Measurements from ENCODE around the gene NUDC. TPM values are rescaled to one million over a fixed set of nuclear protein-coding genes. Genes with fewer than 3 reads are reported as not detected.

NUDC gene
- total and polyA plus RNA-seq, 2 of the 13 experiments (the other 11 are each of a cell fraction or from before 2014, with no cell fraction given), result 34.7 to 104 TPM

- TF ChIP-seq, protein P1, sequence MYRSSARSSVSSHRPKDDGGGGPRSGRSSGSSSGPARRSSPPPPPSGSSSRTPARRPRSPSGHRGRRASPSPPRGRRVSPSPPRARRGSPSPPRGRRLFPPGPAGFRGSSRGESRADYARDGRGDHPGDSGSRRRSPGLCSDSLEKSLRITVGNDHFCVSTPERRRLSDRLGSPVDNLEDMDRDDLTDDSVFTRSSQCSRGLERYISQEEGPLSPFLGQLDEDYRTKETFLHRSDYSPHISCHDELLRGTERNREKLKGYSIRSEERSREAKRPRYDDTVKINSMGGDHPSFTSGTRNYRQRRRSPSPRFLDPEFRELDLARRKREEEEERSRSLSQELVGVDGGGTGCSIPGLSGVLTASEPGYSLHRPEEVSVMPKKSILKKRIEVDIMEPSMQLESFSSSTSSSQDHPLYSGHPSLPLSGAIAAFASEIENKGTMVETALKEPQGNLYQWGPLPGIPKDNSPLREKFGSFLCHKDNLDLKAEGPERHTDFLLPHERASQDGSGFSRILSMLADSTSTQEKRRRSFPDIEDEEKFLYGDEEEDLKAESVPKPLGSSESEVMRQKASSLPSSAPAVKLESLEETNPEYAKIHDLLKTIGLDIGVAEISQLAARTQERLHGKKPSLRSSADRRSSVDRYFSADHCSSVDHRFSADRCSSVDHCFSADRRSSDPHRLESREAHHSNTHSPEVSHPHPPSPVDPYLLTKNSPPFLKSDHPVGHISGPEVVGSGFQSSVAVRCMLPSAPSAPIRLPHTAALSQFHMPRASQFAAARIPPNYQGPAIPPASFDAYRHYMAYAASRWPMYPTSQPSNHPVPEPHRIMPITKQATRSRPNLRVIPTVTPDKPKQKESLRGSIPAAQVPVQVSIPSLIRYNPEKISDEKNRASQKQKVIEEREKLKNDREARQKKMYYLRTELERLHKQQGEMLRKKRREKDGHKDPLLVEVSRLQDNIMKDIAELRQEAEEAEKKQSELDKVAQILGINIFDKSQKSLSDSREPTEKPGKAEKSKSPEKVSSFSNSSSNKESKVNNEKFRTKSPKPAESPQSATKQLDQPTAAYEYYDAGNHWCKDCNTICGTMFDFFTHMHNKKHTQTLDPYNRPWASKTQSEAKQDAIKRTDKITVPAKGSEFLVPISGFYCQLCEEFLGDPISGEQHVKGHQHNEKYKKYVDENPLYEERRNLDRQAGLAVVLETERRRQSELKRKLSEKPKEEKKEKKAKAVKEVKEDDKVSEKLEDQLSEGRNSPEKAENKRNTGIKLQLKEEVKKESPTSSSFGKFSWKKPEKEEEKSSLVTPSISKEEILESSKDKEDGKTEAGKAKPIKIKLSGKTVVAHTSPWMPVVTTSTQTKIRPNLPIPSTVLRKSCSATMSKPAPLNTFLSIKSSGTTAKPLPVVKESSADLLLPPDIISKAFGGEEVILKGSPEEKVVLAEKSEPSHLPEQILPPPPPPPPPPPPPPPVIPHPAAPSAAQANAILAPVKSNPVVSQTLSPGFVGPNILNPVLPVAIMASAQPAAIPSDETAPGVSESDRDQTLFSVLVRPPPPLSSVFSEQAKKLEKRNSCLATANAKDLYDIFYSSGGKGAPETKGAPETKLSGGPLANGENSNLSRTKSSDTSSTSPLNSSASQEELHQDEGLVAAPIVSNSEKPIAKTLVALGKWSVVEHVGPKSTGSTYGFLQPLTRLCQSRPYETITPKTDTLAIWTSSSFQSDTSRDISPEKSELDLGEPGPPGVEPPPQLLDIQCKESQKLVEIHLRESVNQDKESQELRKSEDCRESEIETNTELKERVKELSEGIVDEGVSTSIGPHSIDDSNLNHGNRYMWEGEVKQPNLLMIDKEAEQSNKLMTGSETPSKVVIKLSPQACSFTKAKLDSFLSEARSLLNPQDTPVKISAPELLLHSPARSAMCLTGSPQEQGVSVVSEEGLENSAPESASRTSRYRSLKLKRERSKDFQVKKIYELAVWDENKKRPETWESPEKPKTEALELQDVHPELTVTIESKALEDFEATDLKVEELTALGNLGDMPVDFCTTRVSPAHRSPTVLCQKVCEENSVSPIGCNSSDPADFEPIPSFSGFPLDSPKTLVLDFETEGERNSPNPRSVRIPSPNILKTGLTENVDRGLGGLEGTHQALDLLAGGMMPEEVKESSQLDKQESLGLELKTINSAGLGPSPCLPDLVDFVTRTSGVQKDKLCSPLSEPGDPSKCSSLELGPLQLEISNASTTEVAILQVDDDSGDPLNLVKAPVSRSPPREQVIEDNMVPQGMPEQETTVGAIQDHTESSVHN (CRISPR knock-in tag; IDR thresholded peaks at IDR 0.05), result no peak
- TF ChIP-seq PITX1 (CRISPR knock-in tag; IDR thresholded peaks at IDR 0.05), result no peak
- TF ChIP-seq ELK4 (CRISPR knock-in tag; IDR thresholded peaks at IDR 0.05; ENCODE audit: borderline replicate concordance), result no peak
- TF ChIP-seq ZNF329 (CRISPR knock-in tag; IDR thresholded peaks at IDR 0.05; ENCODE audit: low read depth), result no peak
- peak; percentile 86; the same call in 1 of the 2 replicates for TF ChIP-seq ZNF589 (CRISPR knock-in tag; conservative IDR thresholded peaks at IDR 0.05)
- TF ChIP-seq, protein P2, sequence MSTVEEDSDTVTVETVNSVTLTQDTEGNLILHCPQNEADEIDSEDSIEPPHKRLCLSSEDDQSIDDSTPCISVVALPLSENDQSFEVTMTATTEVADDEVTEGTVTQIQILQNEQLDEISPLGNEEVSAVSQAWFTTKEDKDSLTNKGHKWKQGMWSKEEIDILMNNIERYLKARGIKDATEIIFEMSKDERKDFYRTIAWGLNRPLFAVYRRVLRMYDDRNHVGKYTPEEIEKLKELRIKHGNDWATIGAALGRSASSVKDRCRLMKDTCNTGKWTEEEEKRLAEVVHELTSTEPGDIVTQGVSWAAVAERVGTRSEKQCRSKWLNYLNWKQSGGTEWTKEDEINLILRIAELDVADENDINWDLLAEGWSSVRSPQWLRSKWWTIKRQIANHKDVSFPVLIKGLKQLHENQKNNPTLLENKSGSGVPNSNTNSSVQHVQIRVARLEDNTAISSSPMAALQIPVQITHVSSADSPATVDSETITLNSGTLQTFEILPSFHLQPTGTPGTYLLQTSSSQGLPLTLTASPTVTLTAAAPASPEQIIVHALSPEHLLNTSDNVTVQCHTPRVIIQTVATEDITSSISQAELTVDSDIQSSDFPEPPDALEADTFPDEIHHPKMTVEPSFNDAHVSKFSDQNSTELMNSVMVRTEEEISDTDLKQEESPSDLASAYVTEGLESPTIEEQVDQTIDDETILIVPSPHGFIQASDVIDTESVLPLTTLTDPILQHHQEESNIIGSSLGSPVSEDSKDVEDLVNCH (CRISPR knock-in tag; IDR thresholded peaks at IDR 0.05), result no peak
- no peak for TF ChIP-seq FOXA1 (IDR thresholded peaks at IDR 0.05)
- TF ChIP-seq FOXA1 (CRISPR knock-in tag; IDR thresholded peaks at IDR 0.05), result peak; percentile 39; the same call in 1 of the 2 replicates
- TF ChIP-seq MEIS2 (CRISPR knock-in tag; IDR thresholded peaks at IDR 0.05), result peak; percentile 84
- TF ChIP-seq ZZZ3 (CRISPR knock-in tag; IDR thresholded peaks at IDR 0.05; ENCODE audit: borderline replicate concordance), result no peak; the same call in 1 of the 2 replicates
- no peak for TF ChIP-seq SUZ12 (IDR thresholded peaks at IDR 0.05; ENCODE audit: low read depth, low read length)
- TF ChIP-seq ZNF761 (CRISPR knock-in tag; conservative IDR thresholded peaks at IDR 0.05), result peak; percentile 42
- TF ChIP-seq AFF4 (CRISPR knock-in tag; IDR thresholded peaks at IDR 0.05), result peak; percentile 92; the same call in 1 of the 2 replicates
Observed at GRCh38 chr1:26993237-26994019, 71.9 kb downstream of the NUDC start, which contains the start of gene TRNP1 (continued).

All from HepG2 (cell line).